WTC11 (cell line): ENCODE data around the gene HDLBP. TPM values are rescaled to one million over a fixed set of nuclear protein-coding genes. Genes with fewer than 3 reads are reported as not detected.

Experiments used
- ATAC-seq: fragments of 200-7000 bp; cut with Tn5 transposase; 2 replicates; pipeline ENCODE4 v1.10.0; 2021; ENCODE audit warnings: mild to moderate bottlenecking, moderate library complexity
- CTCF ChIA-PET: fragments of 300-600 bp; sonication (Branson Sonifier 250); formaldehyde crosslinking; loops from one replicate; lab custom pipeline; 2021; ENCODE audit warnings: antibody characterized with exemption; lab: Charles Lee
- POLR2A ChIA-PET: fragments of 350-600 bp; sonication (Branson Sonifier 250); formaldehyde crosslinking; loops from one replicate; lab custom pipeline; 2021; ENCODE audit warnings: antibody characterized with exemption; lab: Charles Lee
- DNase-seq: peaks from one replicate; pipeline ENCODE4 v3.0.0; 2021; ENCODE audit warnings: low spot score
- H3K27ac Mint-ChIP-seq: 2 replicates; pipeline ENCODE4 v1.8.0; 2021; ENCODE audit warnings: mixed read lengths
- H3K27me3 Mint-ChIP-seq: 2 replicates; pipeline ENCODE4 v1.8.0; 2021; ENCODE audit warnings: low read depth, mild to moderate bottlenecking, moderate library complexity, mixed read lengths
- H3K36me3 Mint-ChIP-seq: 2 replicates; pipeline ENCODE4 v1.8.0; 2021; ENCODE audit warnings: mixed read lengths
- H3K4me1 Mint-ChIP-seq: 2 replicates; pipeline ENCODE4 v1.8.0; 2022; ENCODE audit warnings: mixed read lengths
- H3K4me3 Mint-ChIP-seq: 2 replicates; pipeline ENCODE4 v1.8.0; 2021; ENCODE audit warnings: mild to moderate bottlenecking, moderate library complexity, mixed read lengths
- H3K9me3 Mint-ChIP-seq: 2 replicates; pipeline ENCODE4 v1.8.0; 2021; ENCODE audit warnings: mixed read lengths
- CTCF ChIP-seq: fragments of 200-600 bp; IDR thresholded peaks from 2 replicates; pipeline ENCODE4 v1.8.0; 2022; ENCODE audit warnings: antibody characterized with exemption
- ELF4 ChIP-seq: sonication (generic); formaldehyde crosslinking; IDR thresholded peaks from 2 replicates; pipeline ENCODE4 v1.8.1; 2022; ENCODE audit warnings: low read depth, mild to moderate bottlenecking, moderate library complexity, missing genetic modification reagents
- FOXJ3 ChIP-seq: sonication (generic); formaldehyde crosslinking; IDR thresholded peaks from 2 replicates; pipeline ENCODE4 v1.9.0; 2021; ENCODE audit warnings: missing genetic modification reagents, mild to moderate bottlenecking, borderline replicate concordance
- HMGA2 ChIP-seq: fragments of 250-450 bp; sonication (Bioruptor Pico); IDR thresholded peaks from 2 replicates; pipeline ENCODE4 v1.4.0; 2021; ENCODE audit warnings: mild to moderate bottlenecking, moderate library complexity
- IRF2 ChIP-seq: sonication (generic); formaldehyde crosslinking; IDR thresholded peaks from 2 replicates; pipeline ENCODE4 v1.8.0; 2022; ENCODE audit warnings: low read depth, missing genetic modification reagents, borderline replicate concordance
- MAX ChIP-seq: sonication (generic); formaldehyde crosslinking; IDR thresholded peaks from 2 replicates; pipeline ENCODE4 v1.8.0; 2022; ENCODE audit warnings: mild to moderate bottlenecking, missing genetic modification reagents
- MXD4 ChIP-seq: fragments of 250-450 bp; sonication (Bioruptor Pico); IDR thresholded peaks from 2 replicates; pipeline ENCODE4 v1.8.0; 2021; ENCODE audit warnings: mild to moderate bottlenecking, moderate library complexity, borderline replicate concordance
- NR3C1 ChIP-seq: sonication (generic); formaldehyde crosslinking; conservative IDR thresholded peaks from 2 replicates; pipeline ENCODE4 v1.8.1; 2023; ENCODE audit warnings: low read depth, mild to moderate bottlenecking, missing genetic modification reagents
- SMAD4 ChIP-seq: sonication (generic); formaldehyde crosslinking; IDR thresholded peaks from 2 replicates; pipeline ENCODE4 v1.8.0; 2022; ENCODE audit warnings: mild to moderate bottlenecking, missing genetic modification reagents
- SOX15 ChIP-seq: fragments of 250-450 bp; sonication (Bioruptor Pico); IDR thresholded peaks from 2 replicates; pipeline ENCODE4 v1.9.0; 2021; ENCODE audit warnings: mild to moderate bottlenecking
- SP1 ChIP-seq: sonication (generic); formaldehyde crosslinking; conservative IDR thresholded peaks from 2 replicates; pipeline ENCODE4 v1.8.1; 2022; ENCODE audit warnings: missing genetic modification reagents
- ZNF671 ChIP-seq: fragments of 250-450 bp; sonication (Bioruptor Pico); IDR thresholded peaks from 2 replicates; pipeline ENCODE4 v1.8.0; 2021; ENCODE audit warnings: mild to moderate bottlenecking
- total RNA-seq: library from RNA; stranded (reverse); gene quantifications from 3 replicates; pipeline ENCODE4 v1.2.3, GENCODE V29; 2021
- TF ChIP-seq, protein P1 (sequence below): sonication (generic); formaldehyde crosslinking; IDR thresholded peaks from 2 replicates; pipeline ENCODE4 v1.8.0; 2023; ENCODE audit warnings: mild to moderate bottlenecking, missing genetic modification reagents
- TF ChIP-seq, protein P2 (sequence below): fragments of 250-450 bp; sonication (Bioruptor Pico); IDR thresholded peaks from 2 replicates; pipeline ENCODE4 v1.9.0; 2021; ENCODE audit warnings: mild to moderate bottlenecking
- TF ChIP-seq, protein P3 (sequence below): sonication (generic); formaldehyde crosslinking; IDR thresholded peaks from 2 replicates; pipeline ENCODE4 v1.8.1; 2022; ENCODE audit warnings: low read depth, missing genetic modification reagents, borderline replicate concordance
- TF ChIP-seq, protein P4 (sequence below): fragments of 250-450 bp; sonication (Bioruptor Pico); IDR thresholded peaks from 2 replicates; pipeline ENCODE4 v1.9.0; 2021; ENCODE audit warnings: mild to moderate bottlenecking

HDLBP gene
- total RNA-seq, 1 experiment from 2014 or later = 368 TPM

- CTCF ChIA-PET = interaction anchor here (1.1 to 2.2 kb wide), 3 partner anchors 34 to 363 kb away, joined by 3 to 5 read pairs (median 3); no protein-coding TSS in a partner anchor
- peaks cover 25% of the 10 kb centered on the region for H3K4me1 Mint-ChIP-seq
- TF ChIP-seq CTCF (no peak), MXD4 (no peak), FOXJ3 (CRISPR knock-in tag) (no peak)
- peaks cover under 1% of the 10 kb centered on the region; the same call in 1 of the 2 replicates for H3K36me3 Mint-ChIP-seq
- H3K27me3 Mint-ChIP-seq = peaks cover 5% of the 10 kb centered on the region
- POLR2A ChIA-PET = no interaction called here
- H3K9me3 Mint-ChIP-seq = peaks cover under 1% of the 10 kb centered on the region; the same call in 1 of the 2 replicates
- no peak overlapping the region for H3K4me3 Mint-ChIP-seq
- ATAC-seq (no peak), DNase-seq (no peak)
- no peak overlapping the region for H3K27ac Mint-ChIP-seq
These were observed 100.7 kb downstream of the HDLBP start for GRCh38 chr2:241214766-241215165.

- DNase-seq (no peak), ATAC-seq (no peak)
- no peak overlapping the region for H3K4me3 Mint-ChIP-seq
- H3K27me3 Mint-ChIP-seq = peaks cover 2% of the 10 kb centered on the region
- TF ChIP-seq SMAD4 (CRISPR knock-in tag) (no peak), FOXJ3 (CRISPR knock-in tag) (no peak), NR3C1 (CRISPR knock-in tag) (no peak), IRF2 (no peak)
- TF ChIP-seq, protein P1, sequence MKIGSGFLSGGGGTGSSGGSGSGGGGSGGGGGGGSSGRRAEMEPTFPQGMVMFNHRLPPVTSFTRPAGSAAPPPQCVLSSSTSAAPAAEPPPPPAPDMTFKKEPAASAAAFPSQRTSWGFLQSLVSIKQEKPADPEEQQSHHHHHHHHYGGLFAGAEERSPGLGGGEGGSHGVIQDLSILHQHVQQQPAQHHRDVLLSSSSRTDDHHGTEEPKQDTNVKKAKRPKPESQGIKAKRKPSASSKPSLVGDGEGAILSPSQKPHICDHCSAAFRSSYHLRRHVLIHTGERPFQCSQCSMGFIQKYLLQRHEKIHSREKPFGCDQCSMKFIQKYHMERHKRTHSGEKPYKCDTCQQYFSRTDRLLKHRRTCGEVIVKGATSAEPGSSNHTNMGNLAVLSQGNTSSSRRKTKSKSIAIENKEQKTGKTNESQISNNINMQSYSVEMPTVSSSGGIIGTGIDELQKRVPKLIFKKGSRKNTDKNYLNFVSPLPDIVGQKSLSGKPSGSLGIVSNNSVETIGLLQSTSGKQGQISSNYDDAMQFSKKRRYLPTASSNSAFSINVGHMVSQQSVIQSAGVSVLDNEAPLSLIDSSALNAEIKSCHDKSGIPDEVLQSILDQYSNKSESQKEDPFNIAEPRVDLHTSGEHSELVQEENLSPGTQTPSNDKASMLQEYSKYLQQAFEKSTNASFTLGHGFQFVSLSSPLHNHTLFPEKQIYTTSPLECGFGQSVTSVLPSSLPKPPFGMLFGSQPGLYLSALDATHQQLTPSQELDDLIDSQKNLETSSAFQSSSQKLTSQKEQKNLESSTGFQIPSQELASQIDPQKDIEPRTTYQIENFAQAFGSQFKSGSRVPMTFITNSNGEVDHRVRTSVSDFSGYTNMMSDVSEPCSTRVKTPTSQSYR (CRISPR knock-in tag) = no peak
- TF ChIP-seq, protein P2, sequence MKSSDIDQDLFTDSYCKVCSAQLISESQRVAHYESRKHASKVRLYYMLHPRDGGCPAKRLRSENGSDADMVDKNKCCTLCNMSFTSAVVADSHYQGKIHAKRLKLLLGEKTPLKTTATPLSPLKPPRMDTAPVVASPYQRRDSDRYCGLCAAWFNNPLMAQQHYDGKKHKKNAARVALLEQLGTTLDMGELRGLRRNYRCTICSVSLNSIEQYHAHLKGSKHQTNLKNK = no peak
- H3K36me3 Mint-ChIP-seq = no peaks in the 10 kb centered on the region
- ChIA-PET POLR2A (no interaction called here), CTCF (interaction anchor here (1.1 to 2.2 kb wide), 3 partner anchors 34 to 363 kb away, joined by 3 to 5 read pairs (median 3); no protein-coding TSS in a partner anchor)
- no peak overlapping the region for H3K27ac Mint-ChIP-seq
- H3K4me1 Mint-ChIP-seq = peaks cover 21% of the 10 kb centered on the region
- no peaks in the 10 kb centered on the region for H3K9me3 Mint-ChIP-seq
These were observed 101.3 kb downstream of the HDLBP start for GRCh38 chr2:241214209-241214608.

DNA sequence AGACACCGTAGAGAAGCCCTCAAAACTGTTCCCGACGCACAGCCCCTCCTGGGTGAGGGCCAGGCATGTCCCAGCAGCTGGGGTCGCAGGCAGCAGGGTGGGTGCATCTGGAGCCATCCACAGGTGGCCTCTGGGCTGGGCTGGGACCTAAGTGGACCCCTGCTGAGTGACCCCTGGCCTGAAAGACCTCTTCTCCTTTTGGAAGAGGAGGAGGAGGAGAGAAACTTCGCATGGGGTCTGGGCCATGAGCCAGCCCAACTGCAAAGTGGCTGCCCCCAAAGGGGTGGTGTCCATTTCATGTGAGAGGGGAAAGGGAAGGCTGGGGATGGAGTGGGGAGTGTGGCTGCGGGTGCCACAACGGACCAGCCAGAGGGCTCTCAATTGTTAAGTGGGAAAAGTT, 101.9 kb downstream of the HDLBP start:
- Mint-ChIP-seq H3K27ac (no peak overlapping the region), H3K9me3 (no peaks in the 10 kb centered on the region), H3K27me3 (no peaks in the 10 kb centered on the region), H3K4me3 (no peak overlapping the region), H3K36me3 (no peaks in the 10 kb centered on the region)
- POLR2A ChIA-PET = no interaction called here
- ATAC-seq = no peak
- no peak for TF ChIP-seq HMGA2 (CRISPR knock-in tag)
- TF ChIP-seq SOX15 = no peak
- TF ChIP-seq, protein P3, sequence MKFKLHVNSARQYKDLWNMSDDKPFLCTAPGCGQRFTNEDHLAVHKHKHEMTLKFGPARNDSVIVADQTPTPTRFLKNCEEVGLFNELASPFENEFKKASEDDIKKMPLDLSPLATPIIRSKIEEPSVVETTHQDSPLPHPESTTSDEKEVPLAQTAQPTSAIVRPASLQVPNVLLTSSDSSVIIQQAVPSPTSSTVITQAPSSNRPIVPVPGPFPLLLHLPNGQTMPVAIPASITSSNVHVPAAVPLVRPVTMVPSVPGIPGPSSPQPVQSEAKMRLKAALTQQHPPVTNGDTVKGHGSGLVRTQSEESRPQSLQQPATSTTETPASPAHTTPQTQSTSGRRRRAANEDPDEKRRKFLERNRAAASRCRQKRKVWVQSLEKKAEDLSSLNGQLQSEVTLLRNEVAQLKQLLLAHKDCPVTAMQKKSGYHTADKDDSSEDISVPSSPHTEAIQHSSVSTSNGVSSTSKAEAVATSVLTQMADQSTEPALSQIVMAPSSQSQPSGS = no peak
- TF ChIP-seq, all 79 proteins: peak for 0
- H3K4me1 Mint-ChIP-seq = peaks cover 15% of the 10 kb centered on the region
- CTCF ChIA-PET = no interaction called here
- DNase-seq = no peak

GRCh38 chr2:241213041-241213440, 102.4 kb downstream of the HDLBP start:
- ATAC-seq = no peak
- Mint-ChIP-seq H3K27ac (no peak overlapping the region), H3K27me3 (no peaks in the 10 kb centered on the region), H3K4me1 (peaks cover 13% of the 10 kb centered on the region), H3K36me3 (no peaks in the 10 kb centered on the region), H3K9me3 (no peaks in the 10 kb centered on the region), H3K4me3 (no peak overlapping the region)
- ChIA-PET POLR2A (no interaction called here), CTCF (no interaction called here)
- DNase-seq = no peak
- TF ChIP-seq SP1 (CRISPR knock-in tag) (no peak), MAX (CRISPR knock-in tag) (no peak), ZNF671 (CRISPR knock-in tag) (no peak), ELF4 (CRISPR knock-in tag) (no peak), SOX15 (no peak)
- TF ChIP-seq, protein P4, sequence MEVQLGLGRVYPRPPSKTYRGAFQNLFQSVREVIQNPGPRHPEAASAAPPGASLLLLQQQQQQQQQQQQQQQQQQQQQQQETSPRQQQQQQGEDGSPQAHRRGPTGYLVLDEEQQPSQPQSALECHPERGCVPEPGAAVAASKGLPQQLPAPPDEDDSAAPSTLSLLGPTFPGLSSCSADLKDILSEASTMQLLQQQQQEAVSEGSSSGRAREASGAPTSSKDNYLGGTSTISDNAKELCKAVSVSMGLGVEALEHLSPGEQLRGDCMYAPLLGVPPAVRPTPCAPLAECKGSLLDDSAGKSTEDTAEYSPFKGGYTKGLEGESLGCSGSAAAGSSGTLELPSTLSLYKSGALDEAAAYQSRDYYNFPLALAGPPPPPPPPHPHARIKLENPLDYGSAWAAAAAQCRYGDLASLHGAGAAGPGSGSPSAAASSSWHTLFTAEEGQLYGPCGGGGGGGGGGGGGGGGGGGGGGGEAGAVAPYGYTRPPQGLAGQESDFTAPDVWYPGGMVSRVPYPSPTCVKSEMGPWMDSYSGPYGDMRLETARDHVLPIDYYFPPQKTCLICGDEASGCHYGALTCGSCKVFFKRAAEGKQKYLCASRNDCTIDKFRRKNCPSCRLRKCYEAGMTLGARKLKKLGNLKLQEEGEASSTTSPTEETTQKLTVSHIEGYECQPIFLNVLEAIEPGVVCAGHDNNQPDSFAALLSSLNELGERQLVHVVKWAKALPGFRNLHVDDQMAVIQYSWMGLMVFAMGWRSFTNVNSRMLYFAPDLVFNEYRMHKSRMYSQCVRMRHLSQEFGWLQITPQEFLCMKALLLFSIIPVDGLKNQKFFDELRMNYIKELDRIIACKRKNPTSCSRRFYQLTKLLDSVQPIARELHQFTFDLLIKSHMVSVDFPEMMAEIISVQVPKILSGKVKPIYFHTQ (CRISPR knock-in tag) = no peak
- TF ChIP-seq, protein P3 = no peak
